HK-2 (cell line): ENCODE measurements around the gene CCDC141.

Source experiments
- DNase-seq: peaks from one replicate; pipeline ENCODE4 v3.0.0-alpha.2; 2018; ENCODE audit not compliant: unreplicated experiment

The CCDC141 gene

GRCh38 chr2:178829299-178829960 is 220.5 kb downstream of the CCDC141 start:
- DNase-seq = no peak

- no peak for DNase-seq
Observed at GRCh38 chr2:178828486-178828881, 221.5 kb downstream of the CCDC141 start.

GRCh38 chr2:178827739-178828485 is 222.0 kb downstream of the CCDC141 start:
- DNase-seq = no peak

- no peak for DNase-seq
Observed at GRCh38 chr2:178827111-178827510, 222.8 kb downstream of the CCDC141 start.

- DNase-seq = no peak
Observed at GRCh38 chr2:178825183-178825582, 224.8 kb downstream of the CCDC141 start.

- no peak for DNase-seq
Observed at GRCh38 chr2:178824181-178824580, 225.8 kb downstream of the CCDC141 start.

- no peak for DNase-seq
Observed at GRCh38 chr2:178819992-178820391, 229.9 kb downstream of the CCDC141 start.

- DNase-seq = no peak
Observed at GRCh38 chr2:178819147-178819875, 230.6 kb downstream of the CCDC141 start.

- no peak for DNase-seq
Observed at GRCh38 chr2:178811901-178812300, 238.0 kb downstream of the CCDC141 start.

- no peak for DNase-seq
Observed at GRCh38 chr2:178811045-178811444, 238.9 kb downstream of the CCDC141 start.

GRCh38 chr2:178810422-178810821 is 239.5 kb downstream of the CCDC141 start:
- no peak for DNase-seq

- no peak for DNase-seq
Observed at GRCh38 chr2:178807227-178808008, 242.5 kb downstream of the CCDC141 start, which contains the start of gene TTN. TSS of gene TTN (minus strand) at chr2:178807423. CDS start at chr2:178804642, 2,781 bp downstream.

- no peak for DNase-seq
Observed at GRCh38 chr2:178806543-178806942, 243.4 kb downstream of the CCDC141 start.

- DNase-seq = no peak
Observed at GRCh38 chr2:178805457-178805856, 244.5 kb downstream of the CCDC141 start.

- DNase-seq = no peak
Observed at GRCh38 chr2:178804791-178805190, 245.1 kb downstream of the CCDC141 start.

GRCh38 chr2:178800510-178800909 is 249.4 kb downstream of the CCDC141 start:
- no peak for DNase-seq

- DNase-seq = no peak
Observed at GRCh38 chr2:178799305-178799704, 250.6 kb downstream of the CCDC141 start.

GRCh38 chr2:178796079-178796677 is 253.8 kb downstream of the CCDC141 start:
- no peak for DNase-seq

GRCh38 chr2:178787934-178788333 is 262.0 kb downstream of the CCDC141 start:
- DNase-seq = no peak

- no peak for DNase-seq
Observed at GRCh38 chr2:178787155-178787554, 262.8 kb downstream of the CCDC141 start.

GRCh38 chr2:178783889-178784288 is 266.0 kb downstream of the CCDC141 start:
- no peak for DNase-seq
